Renal pelvis (tissue), 4 donors: Measurements from ENCODE around the gene TMEM132D. TPM values are rescaled to one million over a fixed set of nuclear protein-coding genes. Genes with fewer than 3 reads are reported as not detected.
"Not testable (repeated sequence)": the region's sequence is repeated elsewhere in the genome, so short reads cannot be mapped to it uniquely, and the experiment has no call there.

Experiments
- DNase-seq: peaks from one replicate; pipeline ENCODE4 v3.0.0-alpha.2; 2013
- polyA plus RNA-seq, 3 donors: library from polyadenylated mRNA; unstranded; fragments of 120-200 nt; gene quantifications; one replicate each; pipeline ENCODE4 v1.2.1, GENCODE V29; 2013; ENCODE audit not compliant: insufficient read length in 3 of 3

Gene TMEM132D
- polyA plus RNA-seq, 3 donors, result 0.90 to 1.6 (median 1.6) TPM

DNA sequence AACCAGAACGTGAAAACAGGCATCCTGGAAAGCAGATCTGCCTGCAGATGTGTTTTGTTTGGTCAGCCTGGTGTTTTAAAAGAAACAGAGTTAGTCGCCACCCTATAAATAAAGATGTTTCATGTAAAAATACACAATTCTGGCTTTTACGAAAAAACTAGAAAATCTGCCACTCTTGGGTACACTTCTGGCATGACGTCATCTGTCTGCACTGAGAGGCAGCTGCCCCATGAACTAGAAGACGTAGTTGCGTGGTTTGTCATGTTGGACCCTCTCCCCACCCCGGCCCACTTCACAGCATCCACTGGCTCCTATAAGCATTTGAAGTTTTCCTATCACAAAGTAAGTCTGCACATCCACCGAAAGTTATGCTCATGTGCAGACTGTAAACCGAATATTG, 658.1 kb downstream of the TMEM132D start:
- no peak for DNase-seq

DNA sequence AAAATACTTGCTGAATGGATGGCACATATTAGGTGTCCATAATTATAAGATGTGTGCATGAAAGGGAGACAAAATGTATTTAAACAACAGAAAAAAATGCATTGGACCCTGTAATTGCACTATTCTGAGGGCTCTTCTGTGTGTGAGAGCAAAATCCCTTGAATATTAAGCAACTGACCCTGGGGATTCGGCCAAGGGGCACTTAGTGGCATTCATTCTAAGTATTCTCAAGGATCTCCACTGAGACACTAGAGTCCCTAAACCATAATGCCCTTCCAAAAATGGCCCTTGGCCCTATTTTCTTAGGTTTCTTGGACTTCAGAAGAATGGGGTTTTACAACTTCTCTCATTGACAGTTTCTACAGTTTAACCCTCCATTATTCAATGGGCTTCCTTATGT, 662.0 kb downstream of the TMEM132D start:
- no peak for DNase-seq

DNA sequence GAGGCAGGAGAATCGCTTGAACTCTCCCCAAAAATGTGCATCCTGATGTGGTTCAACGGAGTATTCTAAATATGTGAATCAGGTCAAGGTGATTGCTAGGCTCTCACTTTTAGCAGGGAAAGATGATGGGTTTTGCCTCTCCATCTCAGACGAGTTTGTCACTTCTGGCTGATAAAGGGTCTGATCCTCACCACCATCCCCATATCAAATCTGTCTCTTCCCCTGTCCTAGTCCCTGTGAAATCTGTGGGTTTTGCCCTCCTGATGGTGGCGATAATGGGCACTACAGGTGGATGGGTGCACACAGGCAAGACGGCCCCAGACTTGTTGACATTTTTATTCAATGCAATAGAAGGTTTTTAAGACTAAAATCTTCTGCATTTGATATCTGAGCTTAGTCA, 665.9 kb downstream of the TMEM132D start:
- DNase-seq, result no peak

DNA sequence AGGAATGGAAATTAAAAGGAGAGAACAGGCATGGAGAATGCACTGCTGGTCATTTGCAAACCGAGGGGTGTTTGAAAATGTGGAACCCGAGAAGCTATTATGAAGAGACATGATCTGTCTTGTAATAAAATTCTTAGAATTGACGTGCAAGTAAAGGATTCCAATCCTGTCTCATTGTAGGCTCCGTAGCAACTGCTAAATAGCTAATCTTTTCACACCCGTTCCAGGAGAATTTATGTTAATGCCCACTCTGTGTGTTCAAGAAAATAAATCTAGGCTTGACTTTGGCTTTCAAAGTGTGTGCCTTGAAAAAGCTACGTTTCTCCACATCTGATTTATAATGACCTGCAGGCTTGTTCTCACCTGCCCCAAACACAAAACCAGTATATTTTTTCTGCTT, 669.6 kb downstream of the TMEM132D start:
- no peak for DNase-seq

DNA sequence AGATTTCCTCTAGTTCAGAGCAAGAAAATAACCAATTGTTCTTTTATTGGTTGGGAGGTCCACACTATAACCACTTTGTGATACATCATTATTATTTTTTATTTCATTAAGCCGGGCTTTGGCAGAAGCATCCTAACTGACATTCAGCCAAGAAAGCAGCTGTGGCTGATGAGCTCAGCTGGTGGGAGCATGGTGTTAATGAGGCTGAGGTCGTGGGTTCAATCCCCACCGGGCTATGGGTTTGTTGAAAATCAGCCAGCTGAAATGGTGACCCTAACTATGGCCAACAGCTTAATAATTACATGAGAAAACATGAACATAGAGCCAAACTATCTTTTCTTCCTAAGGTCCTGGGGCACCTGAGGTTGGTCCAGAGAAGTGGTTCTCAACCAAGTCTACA, 672.3 kb downstream of the TMEM132D start:
- DNase-seq, result no peak

DNA sequence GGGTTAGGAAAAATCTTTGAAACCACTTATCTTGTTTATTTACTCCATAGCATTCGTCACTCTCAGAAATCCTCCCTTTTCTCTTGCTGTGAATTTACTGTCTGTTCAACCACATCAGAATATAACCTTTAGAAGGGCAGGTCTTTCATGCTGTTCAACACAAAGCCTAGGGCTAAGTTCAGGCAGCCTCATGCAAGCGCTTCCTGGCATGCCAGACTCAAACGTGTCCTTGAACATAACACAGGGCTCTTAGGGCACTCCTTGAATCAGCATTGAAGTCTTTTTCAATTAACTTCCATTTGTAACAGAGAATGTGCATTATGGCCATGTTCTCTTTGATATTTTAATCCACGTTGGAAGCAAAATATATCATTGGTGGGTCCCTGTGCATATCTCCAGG, 672.8 kb downstream of the TMEM132D start:
- DNase-seq, result no peak

DNA sequence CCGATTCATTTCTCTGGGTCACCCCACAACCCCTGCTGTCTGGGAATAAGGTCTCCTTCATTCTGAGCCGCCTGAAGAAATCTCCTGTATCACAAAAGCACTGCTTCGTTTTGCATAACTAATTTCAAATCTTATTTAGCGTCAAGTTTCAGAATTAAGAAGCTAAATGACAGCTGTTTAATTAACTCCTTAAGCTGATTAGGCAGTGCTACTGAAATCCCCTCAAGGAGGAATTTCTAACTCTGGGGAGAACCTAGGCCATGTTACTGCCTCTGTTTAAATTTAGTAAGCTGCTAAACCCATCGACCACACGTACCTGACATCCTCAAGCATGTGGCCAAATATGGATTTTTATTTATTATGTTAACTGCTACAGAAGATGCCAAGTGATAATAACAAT, 677.0 kb downstream of the TMEM132D start:
- DNase-seq, result no peak

DNA sequence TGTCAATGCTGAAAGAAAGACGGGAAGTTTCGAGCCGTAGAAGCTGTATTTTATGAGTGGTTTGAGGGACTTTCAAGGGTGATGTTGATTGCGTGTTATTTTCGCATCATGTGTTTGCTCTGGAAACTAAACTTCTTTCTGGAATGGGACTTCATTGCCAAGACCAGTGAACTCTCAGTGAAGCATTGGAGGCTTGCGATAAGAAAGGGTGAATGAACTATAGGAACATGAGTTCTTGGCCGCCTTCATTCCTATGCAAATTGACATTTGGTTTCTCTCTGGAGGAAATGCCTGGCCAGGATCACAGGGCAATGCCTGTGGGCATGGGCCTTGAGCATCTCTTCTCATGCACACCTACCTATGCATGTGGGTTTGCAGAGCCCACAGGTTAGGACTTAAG, 677.8 kb downstream of the TMEM132D start:
- DNase-seq, result no peak

DNA sequence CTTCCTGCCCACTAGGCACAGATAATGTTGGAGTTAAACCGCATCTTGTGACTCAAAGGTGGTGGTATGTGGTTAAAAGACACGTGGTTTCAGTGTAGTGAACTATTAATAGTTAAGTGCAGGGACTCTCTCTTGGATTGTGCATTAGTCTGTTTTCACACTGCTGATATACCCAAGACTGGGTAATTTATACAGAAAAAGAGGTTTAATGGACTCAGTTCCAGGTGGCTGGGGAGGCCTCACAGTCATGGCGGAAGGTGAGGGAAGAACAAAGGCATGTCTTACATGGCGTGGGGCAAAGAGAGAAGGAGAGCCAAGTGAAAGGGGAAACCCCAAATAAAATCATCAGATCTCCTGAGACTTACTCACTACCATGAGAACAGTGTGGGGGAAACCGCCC, 688.3 kb downstream of the TMEM132D start:
- DNase-seq, result no peak

DNA sequence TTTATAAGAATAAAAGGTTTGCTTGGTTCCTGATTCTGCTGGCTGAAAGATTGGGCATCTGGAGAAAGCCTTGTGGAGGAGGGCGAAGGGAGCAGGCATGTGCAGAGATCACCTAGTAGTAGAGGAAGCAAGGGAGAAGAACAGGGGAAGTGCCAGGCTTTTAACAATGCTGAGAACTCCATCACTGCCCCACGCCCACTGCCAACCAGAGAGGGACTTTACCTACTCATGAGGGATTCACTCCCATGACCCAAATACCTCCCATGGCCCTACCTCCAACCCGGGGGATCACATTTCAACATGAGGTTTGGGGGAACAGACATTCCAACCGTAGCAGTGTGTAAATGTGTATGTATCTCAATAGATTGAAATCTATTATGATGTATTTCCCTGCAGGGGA, 690.3 kb downstream of the TMEM132D start:
- DNase-seq, result no peak

DNA sequence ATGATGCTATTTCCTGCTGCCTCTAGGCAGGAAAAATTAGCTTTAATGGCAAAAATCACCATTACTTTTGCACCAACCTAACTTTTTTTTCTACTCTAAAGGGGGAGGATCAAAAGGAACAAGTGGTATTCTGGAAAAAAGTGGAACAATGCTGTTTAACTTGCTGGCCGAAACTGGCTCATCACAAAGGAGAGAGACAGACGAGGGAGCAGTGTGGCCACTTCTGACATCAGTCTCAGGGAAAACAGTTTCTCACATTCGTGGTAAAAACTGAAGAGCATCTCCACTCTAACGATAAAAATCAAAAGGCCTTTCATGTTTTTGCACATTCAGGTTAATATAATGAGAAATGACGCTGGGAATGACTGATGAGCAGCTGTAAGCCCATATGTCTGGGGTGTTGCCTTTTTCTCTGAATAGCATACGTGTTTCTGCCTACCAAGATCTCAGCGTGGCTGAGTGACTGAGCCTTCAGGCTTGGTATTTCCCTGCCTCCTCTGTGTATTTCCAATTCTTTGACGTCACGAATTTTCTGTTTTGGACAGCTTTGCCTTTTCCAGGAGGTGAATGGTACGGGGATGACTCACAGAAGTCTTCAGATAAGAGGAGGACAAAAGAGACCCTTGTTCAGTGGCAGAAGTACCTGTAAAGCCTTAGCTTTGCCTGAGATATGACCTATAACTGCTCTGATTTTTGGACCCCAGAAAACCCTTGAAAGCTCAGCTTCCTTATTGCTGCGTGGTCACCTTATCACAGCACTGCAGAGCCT, 691.8 kb downstream of the TMEM132D start:
- DNase-seq, result no peak

DNA sequence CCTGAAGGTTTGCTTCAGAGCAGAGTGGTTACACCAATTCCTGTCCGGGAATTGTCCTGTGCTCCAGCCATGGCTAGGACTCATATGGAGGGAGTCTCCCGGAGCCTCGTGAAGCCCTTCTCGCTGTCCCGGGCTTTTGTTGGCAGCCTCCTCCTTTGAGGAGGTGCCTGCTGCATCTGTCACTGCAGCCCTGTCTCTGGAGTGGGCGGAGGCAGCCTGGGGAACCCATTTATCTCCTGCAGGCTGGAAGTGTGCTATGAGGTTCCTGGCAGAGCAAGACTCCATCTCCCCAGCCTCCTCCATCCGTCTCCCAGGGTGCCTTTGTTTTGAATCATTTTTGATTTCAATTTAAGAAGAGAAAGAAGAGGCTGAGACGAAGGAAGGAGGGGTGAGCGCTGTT, 695.3 kb downstream of the TMEM132D start:
- no peak for DNase-seq

DNA sequence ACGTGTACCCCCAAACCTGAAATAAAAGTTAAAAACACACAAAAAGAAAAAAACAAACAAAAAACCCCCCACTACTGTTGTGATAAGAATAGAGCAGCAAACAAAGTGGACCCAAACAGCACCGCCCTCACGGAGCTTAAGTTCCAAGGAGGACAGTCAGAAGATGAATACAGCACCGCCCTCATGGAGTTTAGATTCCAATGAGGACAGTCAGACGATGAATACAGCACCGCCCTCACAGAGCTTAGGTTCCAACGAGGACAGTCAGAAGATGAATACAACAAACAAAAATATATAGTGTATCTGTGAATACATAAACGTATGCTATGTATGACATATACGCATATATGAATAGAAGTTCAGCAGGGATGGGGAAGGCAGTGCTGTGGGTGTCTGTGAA, 696.7 kb downstream of the TMEM132D start:
- no peak for DNase-seq

DNA sequence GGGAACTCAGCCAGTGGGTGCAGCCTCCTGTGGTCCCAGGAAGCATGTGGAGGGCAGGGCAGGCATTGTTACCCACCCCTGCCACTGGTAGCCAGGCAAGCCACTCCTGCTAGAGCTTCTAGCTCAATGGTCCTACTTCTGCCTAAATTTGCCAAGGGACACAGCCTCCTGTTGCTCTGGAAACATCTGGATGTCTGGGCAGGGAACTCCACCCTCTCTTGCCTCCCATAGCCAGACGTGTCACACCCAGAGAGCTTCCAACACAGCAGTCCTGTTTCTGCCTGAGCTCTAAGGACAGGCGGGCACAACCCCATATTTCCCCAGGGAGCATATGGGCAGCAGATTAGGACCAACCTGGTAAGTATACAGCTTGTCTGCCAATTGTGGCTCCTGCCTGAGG, 700.4 kb downstream of the TMEM132D start:
- DNase-seq, result no peak

DNA sequence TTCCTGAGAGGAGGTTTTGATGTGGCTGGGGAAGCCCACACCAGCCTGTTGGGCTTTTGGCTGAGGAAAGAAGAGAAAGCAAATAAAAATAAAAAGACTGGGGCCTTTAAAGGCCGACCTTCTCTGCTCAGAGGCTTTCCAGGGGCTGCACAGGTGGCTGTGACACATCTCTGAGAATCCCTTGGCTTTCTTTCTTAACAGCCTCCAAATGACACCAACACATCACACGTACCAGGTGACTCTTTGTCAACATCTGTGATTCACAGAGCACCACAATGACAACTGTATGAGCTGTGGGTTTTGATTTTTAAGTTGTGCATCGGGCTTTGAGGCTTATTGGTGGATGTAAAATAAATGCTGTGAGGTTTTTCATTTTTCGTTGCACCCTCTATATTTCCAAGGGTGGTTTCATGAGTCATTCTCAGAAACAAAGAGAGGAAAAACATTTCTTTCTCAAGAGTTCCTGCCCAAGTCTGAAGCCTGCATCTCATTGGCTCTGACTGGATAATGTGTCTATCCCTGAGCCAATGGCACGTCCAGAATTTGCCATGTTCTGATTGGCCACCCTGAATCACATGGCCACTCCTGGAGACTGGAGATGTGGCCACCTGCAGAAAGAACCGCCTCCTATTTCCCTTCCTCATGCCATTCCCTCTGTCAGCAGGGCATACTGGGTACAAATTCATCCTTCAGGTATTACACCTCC, 701.6 kb downstream of the TMEM132D start:
- no peak for DNase-seq

DNA sequence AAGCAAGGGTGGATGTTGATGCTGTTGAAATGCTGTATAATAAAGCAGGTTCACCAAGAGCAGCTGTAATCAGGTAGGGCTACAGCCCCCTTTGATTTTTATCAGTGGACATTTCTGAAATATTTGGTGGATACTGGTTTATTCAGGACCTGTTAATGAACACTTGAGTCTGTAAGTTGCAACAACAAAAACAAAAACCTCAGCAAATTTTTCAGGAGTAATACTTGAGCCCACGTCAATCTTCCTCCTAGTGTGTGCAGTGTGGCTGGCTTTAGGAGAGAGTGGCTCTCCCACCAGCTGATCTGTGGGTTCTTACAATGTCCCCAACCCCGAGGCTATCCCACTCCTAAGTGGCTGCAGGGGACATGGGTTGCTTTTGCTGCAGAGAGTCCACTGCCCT, 702.8 kb downstream of the TMEM132D start:
- DNase-seq, result no peak

DNA sequence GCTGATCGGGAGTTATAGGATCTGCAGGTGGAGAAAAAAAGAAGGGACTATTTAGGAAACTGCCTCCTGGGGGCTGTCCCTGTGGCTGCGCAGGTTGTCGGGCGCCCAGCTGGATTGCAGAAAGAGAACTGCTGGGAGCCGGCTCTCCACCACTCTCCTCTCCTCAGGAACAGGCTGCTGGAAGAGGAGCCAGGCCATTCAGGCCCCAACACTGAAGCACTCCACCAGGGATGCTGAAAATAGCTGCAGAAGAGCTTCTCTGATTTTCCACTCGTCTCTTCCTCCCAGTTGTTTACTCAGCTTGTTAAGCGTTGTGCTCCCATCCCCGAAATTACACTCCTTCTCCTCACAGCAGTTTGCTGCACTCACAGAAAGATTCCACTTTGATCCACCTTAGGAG, 703.2 kb downstream of the TMEM132D start:
- DNase-seq, result no peak

DNA sequence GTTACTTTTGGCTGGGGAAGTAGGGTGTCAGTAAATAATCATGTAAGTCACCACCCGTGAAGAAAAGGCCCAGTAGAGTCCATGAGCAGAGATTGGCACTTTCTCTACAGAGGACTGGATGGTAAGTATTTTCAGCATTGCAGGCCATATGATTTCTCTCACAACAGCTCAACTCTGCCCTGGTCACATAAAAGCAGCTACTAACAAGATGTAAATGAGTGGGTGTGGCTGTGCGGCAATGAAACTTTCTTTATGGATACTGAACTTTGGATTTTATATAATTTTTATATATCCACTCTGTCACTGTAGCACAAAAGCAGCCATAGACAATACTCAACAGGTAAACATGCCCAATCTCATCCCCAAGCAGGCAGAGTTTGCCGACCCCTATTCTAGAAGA, 706.9 kb downstream of the TMEM132D start:
- DNase-seq, result no peak

DNA sequence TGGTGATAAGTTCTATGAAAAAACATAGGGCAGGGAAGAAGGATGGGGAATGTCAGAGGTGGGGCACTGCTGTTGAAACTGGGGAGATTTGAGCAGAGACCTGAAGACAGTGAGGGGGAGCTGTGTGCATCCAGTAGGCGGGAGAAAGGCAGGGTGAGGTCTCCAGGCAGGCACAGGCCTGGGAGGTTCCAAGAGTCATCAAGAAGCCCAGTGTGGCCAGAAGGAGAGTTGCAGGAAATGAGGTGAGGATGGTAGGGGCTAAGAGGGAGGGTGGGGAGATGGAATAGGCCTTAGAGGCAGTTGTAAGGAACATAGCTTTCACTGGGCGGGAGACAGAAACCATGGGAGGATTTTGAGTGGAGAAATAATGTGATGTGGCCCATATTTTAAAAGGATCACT, 708.7 kb downstream of the TMEM132D start:
- no peak for DNase-seq

DNA sequence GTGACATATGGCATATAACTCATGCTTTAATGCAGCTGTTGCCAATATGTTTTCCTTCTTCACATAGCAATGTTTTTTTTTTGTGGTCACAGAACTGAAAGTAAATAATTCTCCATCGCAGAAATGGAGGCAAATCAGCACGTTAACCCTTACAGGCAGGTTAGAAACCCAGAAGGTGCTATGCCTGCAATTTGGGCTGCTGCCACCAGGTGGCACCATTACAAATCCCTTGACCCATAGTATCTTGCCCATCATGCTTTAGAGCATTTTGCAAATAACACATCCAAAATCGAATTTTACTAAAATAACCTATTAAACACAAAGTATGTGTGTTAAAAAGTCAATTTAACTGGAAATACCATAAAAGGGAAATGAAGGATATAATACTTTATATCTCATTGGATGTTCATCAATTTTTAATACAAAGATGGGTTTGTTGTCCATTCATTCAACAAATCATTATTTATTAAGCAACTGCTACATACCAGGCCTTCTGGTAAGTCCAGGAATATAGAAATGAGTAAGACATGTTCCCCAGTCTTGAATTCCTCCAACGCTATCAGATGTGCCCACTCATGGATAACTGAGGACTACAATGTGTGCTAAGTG, 710.5 kb downstream of the TMEM132D start:
- DNase-seq, result no peak

DNA sequence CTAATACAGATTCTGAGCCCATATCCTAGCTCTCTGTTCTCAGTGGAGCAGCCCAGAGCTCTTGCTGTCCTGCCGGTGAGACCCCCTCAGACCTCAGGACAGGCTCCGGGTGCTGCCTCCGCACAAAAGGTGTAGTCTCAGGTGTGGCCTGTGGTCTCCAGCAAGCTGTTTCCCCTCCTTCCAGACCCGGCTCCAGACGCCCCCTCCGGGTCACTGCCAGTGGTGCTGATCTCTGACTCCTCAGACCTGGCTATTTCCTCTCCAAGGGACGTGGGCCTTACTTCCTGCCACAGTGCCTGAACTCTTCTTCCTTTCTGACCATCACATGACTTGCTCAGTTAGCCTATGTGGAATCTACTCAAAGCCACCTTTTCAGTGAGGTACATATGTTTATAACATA, 713.0 kb downstream of the TMEM132D start:
- no peak for DNase-seq

DNA sequence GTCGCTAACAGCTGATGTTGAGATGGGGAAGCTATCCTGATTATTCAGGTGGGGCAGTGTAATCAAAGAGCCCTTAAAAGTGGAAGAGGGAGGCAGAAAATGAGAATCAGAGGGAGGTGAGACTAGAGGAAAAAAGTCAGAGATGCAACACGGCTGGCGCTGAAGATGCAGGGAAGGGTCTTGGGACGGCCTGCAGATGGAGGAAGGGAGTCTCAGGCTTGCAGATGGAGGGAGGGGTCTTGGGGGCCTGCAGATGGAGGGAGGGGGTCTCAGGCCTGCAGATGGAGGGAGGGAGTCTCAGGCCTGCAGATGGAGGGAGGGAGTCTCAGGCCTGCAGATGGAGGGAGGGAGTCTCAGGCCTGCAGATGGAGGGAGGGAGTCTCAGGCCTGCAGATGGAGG, 713.9 kb downstream of the TMEM132D start:
- not testable (repeated sequence) for DNase-seq

DNA sequence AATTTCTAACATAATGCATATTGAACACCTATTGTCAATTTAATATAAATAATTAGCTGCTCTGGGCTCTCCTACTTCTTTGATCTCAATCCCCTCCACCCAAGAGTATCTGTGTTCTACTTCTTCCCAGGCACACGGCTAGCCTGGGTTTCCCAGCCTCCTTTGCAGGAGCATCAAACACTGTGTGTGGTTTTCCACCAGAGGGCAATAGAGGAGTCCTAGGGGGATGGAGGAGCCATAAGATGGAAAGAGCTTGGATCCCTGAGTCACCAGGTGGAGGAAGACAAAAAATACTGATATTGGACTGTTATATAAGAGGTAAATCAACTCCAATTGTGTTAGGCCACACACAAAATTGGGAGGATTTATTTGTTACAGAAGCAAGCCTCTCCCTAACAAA, 716.9 kb downstream of the TMEM132D start:
- DNase-seq, result no peak
